NOMO-1 treated with DMSO at 0.1 percent for 48 hours (cell line): ENCODE data around the gene COQ10A.
A peak's percentile ranks its signal among the peaks of the same experiment; 100 is the strongest.
"Not testable (repeated sequence)": the region's sequence is repeated elsewhere in the genome, so short reads cannot be mapped to it uniquely, and the experiment has no call there.

ENCODE experiments used
- DNase-seq: peaks from one replicate; lab custom pipeline; 2025; ENCODE audit not compliant: unreplicated experiment; lab: John Stamatoyannopoulos, UW

COQ10A gene

DNA sequence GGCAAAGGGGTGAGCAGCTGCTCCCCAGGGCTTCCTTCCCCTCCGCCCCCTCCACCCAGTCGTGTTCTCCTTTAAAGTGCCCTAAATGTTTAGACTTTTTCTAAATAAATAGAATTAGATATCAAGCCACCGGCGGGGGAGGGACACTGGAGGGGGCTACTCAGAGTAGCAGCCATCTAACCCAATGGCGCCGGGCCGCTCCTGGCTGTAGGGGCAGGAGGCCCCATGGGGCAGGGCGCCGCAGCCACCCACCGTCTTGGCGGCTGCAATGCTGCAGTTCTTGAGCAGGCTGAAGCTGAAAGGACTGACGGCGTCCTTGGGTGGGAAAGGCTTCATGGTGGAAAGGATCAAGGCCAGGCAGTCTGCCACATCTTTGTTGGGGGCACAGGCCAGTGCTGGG lies 23.8 kb upstream of the COQ10A start:
- DNase-seq, result no peak

DNA sequence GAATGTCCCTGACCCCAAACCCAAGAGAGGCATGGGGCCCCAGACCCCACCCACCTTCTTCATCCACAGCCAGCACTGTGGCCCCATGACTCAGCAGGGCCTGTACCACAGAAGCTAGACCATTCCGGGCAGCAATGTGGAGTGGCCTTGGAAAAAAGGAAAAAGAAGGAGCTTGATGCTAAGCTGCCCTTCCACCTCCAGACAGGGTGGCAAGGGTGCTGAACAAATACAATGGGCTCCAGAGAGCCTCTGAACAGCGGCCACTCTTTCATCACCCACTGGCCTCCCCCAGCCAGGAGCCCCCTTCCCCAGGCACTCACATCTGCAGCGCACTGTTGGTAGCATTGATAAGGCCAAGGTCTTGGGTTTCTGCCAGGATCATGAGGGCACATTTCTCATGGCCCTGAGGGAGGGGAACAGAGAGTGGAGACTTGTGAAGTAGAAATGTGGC lies 23.0 kb upstream of the COQ10A start:
- DNase-seq, result no peak

DNA sequence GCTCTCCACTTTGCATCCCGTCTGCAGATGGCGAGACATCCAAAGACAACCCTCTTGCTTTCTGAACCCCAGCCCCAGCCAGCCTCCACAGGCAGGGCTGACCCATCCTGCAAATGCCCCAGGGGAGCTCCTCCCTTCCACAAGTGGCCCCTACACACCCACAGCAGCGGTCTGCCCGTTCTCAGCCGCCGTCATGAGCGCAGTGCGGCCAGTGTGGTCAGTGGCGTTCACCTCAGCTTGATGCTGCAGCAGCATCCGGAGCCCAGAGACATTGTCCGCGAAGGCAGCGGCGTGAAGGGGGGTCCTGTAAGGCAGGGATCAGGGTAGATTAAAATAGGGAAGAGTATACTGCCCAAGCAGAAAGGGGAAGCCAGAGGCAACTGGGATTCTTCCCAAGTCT lies 22.2 kb upstream of the COQ10A start:
- no peak for DNase-seq

DNA sequence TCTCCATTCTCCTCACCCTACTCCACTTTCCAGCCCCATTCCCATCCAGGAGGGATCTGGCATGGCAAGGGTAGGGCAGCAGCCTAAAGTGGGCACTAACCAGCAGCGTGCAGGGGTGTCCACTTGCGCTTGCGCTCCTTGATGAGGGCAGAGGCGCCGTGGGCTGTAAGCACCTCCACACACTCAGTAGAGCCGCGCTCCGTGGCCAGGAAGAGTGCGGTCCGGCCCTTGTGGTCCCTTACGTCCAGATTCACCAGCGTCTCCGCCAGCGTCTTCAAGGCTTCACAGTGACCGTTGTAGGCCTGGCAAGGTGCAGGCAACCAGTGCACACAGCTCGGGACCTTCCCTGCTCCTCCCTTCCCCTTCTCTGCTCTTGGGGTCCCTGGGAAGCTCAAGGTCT lies 18.8 kb upstream of the COQ10A start:
- no peak for DNase-seq

DNA sequence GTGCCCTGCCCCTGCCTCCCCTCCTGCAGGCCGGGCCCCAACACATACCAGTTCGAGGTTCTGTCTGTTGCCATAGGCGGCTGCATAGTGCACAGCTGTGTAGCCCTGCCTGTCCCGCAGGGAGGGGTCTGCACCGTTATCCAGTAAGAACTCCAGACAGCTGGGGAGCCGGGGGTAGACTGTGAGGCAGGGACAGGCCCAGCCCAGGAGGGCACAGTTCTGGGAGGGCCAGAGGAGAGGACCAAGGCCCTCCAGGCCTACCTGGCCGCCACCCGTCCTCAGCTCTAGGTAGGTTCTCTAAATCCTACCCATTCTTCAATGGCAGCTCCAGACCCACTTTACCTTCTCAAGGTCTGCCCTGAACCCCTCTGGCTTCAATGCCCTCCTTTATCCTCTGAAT lies 18.0 kb upstream of the COQ10A start:
- no peak for DNase-seq

DNA sequence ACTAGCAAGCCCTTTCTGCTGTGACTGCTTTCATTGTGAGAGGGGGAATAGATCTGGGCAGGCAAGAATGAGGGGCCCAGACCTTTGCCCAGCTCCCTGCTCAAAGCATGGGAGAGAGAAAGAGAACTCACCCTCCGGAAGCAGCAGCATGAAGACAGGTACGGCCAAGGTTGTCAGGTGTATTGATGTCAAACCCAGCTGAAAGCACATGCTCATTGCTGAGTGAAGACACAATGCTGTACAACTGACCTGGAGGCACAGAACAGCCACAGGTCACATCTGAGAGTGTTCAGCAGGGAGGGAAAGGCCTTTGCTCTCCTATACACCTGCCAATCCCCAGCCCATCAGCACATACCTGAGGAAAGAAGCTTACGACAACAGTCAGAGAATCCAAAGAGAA lies 14.1 kb upstream of the COQ10A start:
- DNase-seq, result no peak

DNA sequence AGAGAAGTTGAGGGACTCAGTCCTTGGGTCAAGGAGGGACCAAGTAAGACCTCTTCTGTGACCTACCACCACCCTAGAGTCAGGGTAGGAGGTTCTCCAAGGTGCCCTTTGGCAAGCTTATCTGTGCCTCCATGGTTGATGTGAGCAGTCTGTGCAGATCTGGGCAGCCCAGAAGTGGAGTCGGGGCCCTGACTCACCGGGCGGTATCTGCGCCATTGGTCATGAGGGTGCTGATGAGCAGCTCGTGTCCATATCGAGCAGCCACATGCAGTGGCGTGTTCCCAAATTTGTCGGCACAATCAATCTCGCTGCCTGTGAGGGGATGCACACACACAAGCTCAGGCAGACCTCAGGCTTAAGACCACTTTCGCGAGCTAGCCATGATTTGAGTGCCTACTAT lies 13.7 kb upstream of the COQ10A start:
- no peak for DNase-seq

DNA sequence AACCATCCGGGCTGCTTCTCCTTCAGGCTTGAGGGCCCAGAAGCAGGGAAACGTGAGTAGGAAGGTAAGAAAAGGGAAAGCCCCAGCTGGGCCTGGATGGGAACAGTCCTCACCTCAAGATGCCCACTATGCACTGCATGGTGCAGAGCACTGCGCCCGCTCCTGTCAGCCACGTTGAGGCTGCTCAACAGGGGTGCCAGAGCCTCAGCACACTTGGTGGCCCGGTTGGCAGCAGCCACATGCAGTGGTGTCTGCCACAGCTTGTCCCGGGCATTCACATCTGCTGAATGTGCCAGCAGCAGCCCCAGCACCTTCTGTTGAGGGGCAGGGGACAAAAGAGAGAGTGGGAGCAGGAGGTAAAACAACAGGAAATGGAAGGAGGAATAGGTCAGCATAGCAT lies 11.1 kb upstream of the COQ10A start:
- no peak for DNase-seq

DNA sequence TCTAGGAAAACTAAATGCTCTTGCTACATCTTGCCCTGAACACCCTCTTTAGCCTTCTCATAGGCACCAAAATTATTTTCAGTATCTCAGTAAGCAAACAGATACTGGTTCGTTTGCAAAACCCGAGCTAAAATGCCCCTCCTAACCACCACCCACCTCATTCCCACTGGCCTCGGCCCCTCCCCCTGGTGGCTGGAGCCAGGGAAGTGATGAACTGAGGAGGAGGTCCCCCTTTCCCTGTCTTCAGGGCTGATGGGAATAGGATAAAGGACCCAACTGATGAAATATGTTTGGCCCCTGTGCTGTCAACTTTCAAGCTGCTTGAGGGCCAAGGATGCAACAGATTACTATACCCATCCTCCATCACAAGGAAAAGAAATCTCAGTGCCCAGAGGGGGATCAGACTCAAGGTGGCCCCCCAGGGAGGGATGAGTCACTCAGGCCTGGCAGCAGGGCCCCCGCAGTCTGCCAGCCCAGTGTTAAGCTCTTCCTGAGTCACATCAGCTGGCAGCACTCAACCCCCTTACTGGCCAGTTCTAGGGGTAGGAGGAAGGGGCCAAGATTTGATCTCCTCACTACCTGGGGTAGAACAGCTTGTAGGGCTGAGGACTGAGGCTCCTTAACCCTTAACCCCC lies 10.3 kb upstream of the COQ10A start:
- DNase-seq, result no peak

DNA sequence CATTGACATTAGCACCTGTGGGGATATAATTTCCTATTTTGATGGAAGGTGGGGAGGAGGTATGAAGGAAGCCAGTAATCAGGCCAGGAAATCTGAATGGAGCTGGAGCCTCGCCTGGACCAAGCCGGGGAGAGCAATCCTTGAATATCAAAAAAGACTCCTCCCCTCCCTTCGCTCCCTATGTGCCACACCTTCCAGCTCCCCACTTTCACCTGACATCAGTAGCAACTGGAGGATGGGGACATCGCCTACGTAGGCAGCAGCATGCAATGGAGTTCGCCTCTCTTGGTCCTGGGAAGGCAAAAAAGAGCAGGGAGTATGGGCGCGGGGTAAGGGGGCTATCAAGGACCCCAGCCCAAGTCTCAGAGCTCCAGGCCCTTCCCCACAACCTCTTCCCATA lies 9.7 kb upstream of the COQ10A start:
- DNase-seq, result no peak

DNA sequence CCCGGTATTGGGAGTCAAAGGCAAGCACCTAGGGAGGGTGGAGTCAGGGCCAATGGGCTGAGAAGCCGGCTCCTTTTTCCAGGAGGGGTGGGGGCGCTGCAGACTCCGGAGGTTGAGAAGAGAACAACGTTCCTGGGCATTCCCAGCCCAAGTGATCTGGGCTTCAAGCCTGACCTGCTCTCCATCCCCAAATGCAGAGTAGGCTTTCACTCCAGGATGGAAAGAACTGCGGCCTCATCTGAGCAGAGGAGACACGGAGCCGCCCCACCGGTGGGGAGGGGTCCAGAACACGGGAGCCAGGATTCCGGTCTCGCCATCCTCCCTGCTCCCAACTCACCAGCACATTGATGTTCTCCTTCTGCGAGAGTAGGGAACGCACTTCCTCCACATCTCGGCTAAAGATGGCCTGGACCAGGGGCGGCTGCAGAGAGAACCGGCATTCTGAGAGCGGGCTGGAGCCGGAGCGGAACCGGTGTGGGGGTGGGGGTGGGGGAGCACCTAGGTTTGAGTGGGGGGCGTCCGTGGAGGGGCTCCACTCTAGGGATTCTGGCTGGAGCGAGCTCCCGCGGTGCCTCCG lies 9.2 kb upstream of the COQ10A start:
- DNase-seq, result no peak

DNA sequence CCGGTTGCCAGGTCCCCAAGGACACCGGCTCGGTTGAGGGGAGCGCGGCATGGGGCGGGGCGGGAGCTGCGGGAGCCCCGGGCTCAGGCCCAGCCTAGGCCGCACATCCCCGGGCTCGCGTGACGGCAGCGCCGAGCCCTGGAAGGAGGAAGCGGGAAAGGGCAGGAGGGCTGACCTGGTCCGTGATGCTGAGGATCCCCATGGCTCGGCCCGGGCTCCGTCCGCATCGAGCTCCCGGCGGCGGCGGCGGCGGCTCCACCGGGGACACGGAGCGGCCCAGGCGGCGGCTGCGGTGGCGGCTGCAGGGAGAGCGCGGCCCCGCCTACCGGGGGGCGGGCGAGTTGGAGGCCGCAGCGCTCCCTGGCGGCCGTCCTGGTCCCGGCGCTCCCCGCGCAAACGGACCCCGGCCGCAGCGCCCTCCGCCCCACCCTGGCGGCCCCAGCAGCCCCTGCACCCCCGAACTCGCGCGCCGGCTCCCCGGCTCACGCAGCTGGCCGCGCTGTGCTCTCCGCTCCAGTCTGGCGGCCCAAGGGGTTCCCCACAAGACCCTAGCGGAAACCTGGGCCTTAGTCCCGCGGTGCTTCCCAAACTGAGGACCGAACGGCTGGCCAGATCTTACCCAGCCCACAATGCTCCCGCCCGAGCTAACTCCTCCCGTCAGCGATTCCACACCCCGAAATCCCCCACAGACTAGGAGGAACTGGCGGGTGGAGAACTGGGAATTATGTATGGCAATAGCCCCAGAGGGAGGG lies 8.5 kb upstream of the COQ10A start, which contains the start of gene ANKRD52:
TSS of gene ANKRD52 (minus strand) at position 317 of the 752 bp plus-strand sequence. CDS start at position 202, 115 bp downstream.
- DNase-seq, result peak; percentile 72

DNA sequence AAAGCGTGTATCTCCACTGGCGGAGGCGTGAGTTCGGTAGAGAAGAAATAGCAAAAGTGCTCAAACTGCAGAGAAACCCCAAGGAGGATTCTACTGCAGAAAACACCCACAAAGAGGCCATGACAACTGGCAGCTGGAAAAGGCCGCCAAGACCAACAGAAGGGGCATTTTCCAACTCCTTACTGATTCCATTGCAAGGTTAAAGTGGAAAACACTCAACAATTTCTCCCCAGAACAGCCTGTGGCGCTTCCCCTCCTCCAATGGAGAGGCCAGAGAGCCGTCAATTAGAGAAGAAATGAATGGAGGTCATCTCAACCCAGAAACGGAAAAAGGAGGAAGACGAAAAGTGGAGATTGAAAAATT lies 7.9 kb upstream of the COQ10A start:
- no peak for DNase-seq

DNA sequence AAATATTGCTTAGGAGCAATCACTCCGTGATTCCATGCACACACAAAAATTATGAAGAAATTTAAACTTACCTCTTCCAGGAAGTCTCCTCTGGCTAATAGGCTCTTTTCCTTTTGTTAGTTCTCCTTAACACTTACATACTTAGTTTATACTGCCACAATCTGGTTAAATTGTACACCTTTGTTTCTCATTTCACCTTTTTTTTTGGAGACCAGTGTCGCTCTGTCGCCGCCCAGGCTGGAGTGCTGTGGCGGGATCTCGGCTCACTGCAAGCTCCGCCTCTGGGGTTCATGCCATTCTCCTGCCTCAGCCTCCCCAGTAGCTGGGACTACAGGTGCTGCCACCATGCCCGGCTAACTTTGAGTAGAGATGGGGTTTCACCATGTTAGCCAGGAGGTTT lies 6.4 kb upstream of the COQ10A start:
- DNase-seq, result no peak

DNA sequence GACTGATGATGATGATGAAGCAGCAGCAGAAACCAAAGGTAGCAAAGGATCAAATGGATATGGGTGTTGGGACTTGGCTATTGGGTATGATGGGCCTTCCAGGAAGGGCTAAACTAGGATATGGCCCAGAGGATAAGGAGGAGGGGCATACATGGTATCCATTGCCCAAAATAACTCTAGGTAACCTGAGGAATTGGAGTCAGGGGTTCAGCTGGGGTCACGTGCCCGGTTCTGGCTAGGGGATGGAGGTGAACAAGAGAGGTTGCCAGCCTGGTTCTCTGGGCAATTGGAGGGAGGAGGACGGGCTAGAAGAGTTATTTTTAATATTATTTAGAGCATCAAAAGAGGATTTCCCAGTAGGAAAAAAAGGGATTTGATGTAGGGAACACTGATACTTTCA lies 5.8 kb upstream of the COQ10A start:
- no peak for DNase-seq

DNA sequence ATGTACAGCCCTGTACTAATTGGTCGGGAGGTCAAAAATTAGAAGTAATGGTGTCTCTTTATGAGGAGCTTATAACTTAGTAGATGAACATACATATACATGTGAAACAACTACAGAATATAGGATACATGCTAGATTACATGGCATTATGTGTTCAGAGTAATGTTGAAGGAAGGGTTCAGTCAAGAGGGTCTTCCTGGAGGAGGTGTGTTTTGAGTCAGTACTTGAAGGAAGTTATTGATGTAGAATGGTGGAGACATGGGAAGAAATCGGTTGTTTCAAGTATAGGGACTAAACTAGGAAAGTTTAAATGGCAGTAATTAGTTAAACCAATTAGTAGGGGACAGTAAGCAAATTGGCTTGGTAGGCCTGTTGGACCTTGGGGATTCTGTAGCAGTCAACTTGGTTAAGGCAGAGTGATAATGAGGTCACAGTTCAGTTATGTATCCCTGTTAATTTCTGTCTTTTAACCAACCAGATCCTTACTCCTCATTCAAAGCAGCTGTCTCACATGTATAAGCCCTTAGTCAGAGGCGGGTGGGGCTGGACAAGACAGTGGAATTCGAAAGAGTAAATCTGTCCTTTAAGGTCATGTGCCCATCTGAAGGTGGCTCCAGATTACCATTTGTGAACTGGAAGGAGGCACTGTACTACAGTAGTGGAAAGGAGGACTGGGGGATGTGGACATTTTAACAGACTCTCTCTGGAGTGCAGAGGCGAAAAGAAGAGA lies 5.1 kb upstream of the COQ10A start:
- no peak for DNase-seq

DNA sequence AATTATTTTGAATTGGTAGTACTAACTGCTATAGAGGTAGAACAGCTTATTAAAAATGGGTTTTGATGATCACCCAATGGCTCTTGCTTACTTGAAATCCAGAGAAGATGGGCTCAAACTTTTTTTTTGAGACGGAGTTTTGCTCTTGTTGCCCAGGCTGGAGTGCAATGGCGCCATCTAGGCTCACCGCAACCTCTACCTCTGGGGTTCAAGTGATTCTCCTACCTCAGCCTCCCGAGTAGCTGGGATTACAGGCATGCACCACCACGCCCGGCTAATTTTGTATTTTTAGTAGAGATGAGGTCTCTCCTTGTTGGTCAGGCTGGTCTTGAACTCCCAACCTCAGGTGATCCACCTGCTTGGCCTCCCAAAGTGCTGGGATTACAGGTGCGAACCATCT lies 3.8 kb upstream of the COQ10A start:
- DNase-seq, result not testable (repeated sequence)

DNA sequence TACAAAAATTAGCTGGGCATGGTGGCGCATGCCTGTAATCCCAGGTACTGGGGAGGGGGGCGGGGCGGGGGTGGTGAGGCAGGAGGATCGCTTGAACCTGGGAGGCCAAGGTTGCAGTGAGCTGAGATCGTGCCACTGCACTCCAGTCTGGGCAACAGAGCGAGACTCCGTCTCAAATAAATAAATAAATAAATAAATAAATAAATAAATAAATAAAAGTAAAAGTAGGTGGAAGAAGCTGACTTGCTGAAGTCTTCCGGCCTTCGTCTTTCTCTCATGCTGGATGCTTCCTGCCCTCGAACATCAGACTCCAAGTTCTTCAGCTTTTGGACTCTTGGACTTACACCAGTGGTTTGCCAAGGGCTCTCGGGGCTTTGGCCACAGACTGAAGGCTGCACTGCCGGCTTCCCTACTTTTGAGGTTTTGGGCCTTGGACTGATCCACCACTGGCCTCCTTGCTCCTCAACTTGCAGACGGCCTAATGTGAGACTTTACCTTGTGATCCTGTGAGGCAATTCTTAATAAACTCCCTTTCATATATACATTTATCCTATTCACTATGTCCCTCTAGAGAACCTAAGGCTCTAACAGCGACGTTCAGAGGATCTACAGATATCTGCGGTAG lies 562 bp upstream of the COQ10A start:
- DNase-seq, result not testable (repeated sequence)

DNA sequence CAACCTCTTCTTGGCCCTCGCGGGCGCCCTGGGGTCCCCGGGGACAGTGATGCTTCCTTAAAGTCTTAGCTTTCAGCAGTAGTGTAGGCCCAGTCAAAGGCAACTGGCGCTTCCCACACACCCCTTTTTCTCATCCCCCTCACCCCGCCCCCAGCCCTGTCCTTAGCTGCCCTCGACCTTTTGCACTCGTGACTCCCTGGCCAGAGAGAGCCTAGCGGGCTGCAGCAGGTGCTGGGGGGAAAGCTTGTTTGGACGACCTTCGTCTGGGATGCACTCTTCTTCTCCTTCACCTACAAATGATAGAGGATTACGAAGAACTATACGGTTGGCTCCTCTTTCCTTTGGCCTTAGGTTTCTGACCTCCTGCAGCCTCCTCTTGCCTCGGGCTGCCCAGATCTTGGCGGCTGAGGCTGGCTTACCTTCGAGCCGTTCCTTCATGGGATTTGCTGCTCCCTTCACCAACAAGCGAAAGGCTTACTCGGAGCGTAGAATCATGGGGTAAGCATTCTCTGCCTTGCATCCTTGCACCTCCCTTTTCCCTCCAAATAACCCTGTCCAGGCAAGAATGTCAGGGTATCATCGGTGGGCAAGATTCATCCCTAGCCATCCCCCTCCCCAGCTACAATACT lies 815 bp downstream of the COQ10A start:
- no peak for DNase-seq

DNA sequence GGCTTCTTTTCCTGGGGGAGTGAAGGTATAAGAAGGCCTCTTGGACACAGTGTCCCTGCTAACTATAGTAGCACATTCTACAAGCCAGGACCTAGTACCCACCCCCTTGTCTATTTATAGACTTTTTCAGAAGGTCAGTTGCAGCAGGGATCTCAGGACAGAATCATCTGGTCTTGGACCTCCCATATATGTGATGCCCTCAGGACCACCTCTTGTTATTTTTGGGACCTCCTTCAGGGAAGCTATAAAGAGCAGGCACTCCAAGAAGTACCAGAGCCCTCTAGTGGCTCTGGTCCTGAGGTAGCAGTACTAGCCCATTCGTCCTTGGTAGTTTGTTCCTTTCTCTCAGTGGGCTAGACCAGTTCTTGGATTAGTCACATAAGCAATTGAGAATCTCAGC lies 4.3 kb downstream of the COQ10A start:
- no peak for DNase-seq

DNA sequence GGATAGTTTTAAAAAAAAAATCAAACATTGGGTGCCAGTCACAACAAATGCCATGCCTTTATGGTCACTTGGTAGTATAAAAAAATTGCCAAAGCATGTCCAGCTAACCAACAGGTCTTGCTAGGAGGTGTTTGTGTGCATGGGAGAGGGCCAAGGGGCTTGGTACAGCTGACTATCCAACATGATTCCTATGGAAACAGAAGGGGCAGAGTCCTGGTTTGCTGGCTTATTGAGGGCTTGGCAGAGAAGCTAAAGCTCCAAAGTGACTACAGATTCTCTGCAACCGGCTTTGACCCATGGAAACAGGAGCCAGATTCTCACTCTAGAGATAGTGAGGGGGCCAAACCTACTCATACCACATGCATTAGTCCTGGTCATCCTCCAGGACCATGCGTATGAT lies 5.7 kb downstream of the COQ10A start:
- not testable (repeated sequence) for DNase-seq
